Fibroblast of skin of left biceps (primary cell): Measurements from ENCODE around the gene RRP7A.
A peak's percentile ranks its signal among the peaks of the same experiment; 100 is the strongest.
"Not testable (repeated sequence)": the region's sequence is repeated elsewhere in the genome, so short reads cannot be mapped to it uniquely, and the experiment has no call there.

ENCODE experiments used
- DNase-seq, 2 experiments: peaks; one replicate each; pipeline ENCODE4 v3.0.0-alpha.2; 2013; ENCODE audit warnings: low read depth in 2 of 2

Gene RRP7A, protein sequence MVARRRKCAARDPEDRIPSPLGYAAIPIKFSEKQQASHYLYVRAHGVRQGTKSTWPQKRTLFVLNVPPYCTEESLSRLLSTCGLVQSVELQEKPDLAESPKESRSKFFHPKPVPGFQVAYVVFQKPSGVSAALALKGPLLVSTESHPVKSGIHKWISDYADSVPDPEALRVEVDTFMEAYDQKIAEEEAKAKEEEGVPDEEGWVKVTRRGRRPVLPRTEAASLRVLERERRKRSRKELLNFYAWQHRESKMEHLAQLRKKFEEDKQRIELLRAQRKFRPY

GRCh38 chr22:42519525-42520401 lies at the start of gene RRP7A:
TSS of gene RRP7A (minus strand) at chr22:42519796. CDS start at chr22:42519786, 10 bp downstream.
- peak; percentile 6 to 10 for DNase-seq

DNA sequence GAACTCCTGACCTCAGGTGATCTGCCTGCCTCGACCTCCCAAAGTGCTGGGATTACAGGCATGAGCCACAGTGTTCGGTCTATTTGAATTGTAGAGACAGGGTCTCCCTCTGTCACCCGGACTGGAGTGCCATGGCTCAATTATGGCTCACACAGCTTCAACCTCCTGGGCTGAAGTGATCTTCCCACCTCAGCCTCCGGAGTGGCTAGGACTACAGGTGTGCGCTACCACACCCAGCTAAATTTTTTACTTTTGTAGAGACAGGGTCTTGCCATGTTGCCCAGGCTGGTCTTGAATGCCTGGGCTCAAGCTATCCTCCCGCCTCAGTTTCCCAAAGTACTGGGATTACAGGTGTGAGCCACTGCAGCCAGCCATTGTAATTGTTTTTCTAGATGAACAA lies 48.4 kb upstream of the RRP7A start:
- DNase-seq: not testable (repeated sequence)

GRCh38 chr22:42565956-42566355 lies 46.4 kb upstream of the RRP7A start:
- DNase-seq: no peak

GRCh38 chr22:42564699-42565098 lies 45.1 kb upstream of the RRP7A start:
- no peak for DNase-seq

DNA sequence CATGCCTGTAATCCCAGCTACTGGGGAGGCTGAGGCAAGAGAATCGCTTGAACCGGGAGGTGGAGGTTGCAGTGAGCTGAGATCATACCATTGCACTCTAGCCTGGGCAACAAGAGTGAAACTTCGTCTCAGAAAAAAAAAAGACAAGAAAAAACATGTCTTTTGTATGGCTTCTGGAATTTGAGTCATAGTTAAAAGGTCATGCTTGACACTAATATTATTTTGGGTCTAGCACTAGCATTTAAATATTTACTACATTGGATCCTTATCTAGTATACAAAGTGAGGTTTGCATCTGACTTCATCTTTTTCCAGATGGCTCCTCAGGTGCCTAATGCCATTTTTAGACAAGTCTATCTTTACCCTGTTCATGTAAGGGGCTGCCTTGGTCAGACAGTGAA lies 44.3 kb upstream of the RRP7A start:
- DNase-seq: not testable (repeated sequence)

- DNase-seq: no peak
Measured at GRCh38 chr22:42562684-42563083, 43.1 kb upstream of the RRP7A start.

DNA sequence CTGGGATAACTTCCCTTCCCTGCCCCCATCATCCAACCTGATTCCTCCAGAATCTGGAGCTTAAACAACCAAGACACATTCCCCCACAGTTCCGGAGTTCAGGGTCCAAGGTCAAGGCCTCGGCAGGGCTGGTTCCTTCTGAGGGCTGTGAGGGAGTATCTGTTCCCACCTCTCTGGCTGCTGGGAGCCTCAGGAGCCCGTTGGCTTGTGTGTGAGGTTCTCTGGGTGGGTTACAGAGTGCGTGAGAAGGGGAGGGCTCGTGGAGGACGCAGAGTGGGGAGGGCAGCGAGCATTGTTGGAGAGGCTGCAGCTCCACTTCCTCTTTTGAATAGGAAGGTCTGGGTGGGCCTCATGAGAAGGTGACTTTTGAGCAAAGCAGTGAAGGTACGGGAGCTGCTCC lies 42.7 kb upstream of the RRP7A start:
- no peak for DNase-seq

- DNase-seq: no peak
Measured at GRCh38 chr22:42561856-42562255, 42.3 kb upstream of the RRP7A start.

DNA sequence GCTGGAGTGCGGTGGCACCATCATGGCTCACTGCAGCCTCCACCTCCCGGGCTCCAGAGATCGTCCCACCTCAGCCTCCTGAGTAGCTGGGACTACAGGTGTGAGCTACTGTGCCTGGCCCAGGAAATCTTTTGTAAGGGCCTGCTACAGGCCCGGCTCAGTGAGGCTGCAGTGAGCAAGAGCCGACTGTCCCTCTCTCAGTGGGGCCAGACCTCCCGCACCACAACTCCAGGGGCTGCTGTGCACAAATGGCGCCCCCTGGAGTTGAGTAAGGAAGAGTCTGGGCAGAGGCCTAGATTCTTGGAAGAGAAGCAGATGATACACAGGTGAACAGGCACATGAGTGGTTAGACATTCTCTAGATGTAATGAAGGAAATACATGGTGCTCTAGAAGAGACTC lies 41.2 kb upstream of the RRP7A start:
- no peak for DNase-seq

GRCh38 chr22:42560381-42560780 lies 40.8 kb upstream of the RRP7A start:
- no peak for DNase-seq

GRCh38 chr22:42553475-42554361 lies 34.1 kb upstream of the RRP7A start, which contains the start of gene SERHL2:
TSS of gene SERHL2 (plus strand) at chr22:42553956. CDS start at chr22:42554021, 65 bp downstream.
- DNase-seq: peak; percentile 48 to 49

- not testable (repeated sequence) for DNase-seq
Measured at GRCh38 chr22:42552294-42552647, 32.7 kb upstream of the RRP7A start.

GRCh38 chr22:42549331-42550060 lies 29.9 kb upstream of the RRP7A start:
- no peak for DNase-seq

- no peak for DNase-seq
Measured at GRCh38 chr22:42548597-42549330, 29.2 kb upstream of the RRP7A start.

GRCh38 chr22:42548126-42548525 lies 28.5 kb upstream of the RRP7A start:
- not testable (repeated sequence) for DNase-seq

- DNase-seq: no peak
Measured at GRCh38 chr22:42547562-42547961, 28.0 kb upstream of the RRP7A start.

DNA sequence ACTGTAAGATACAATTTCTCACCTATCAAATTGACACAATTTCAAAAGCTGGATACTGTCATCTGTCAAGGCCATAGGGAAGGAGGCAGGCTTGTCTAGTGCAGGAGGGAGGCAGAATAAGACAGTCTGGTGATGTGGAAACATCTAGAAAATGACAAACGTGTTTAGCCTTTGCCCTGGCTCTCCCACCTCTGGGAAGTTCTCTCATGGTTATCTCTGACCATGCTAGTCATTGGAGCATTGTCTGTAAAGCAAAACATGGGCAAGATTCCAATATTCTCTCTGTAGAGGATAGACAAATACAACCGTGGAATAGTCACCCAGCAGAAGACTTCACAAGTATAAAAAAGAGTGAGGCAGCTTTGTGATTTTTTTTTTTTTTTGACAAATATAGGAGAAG lies 25.1 kb upstream of the RRP7A start:
- DNase-seq: no peak

GRCh38 chr22:42539236-42539771 lies 19.7 kb upstream of the RRP7A start:
- not testable (repeated sequence) for DNase-seq

- not testable (repeated sequence) for DNase-seq
Measured at GRCh38 chr22:42537199-42537831, 17.7 kb upstream of the RRP7A start.

DNA sequence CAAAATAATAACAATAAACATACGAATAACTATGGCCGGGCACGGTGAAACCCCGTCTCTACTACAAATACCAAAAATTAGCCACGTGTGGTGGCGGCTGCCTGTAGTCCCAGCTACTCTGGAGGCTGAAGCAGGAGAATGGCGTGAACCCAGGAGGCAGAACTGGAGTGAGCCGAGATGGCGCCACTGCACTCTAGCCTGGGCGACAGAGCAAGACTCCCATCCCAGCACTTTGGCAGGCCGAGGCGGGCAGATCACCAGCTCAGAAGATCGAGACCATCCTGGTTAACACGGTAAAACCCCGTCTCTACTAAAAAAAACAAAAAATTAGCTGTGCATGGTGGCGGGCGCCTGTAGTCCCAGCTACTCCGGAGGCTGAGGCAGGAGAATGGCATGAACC lies 17.0 kb upstream of the RRP7A start:
- DNase-seq: not testable (repeated sequence)
